CD4-positive, alpha-beta T cell treated with Interleukin-10 for 1 hour (primary cell): ENCODE results near the gene CFAP157.

Experiments
- DNase-seq: peaks from one replicate; pipeline ENCODE4 v3.0.0-alpha.2; 2020

CFAP157 gene

GRCh38 chr9:127706836-127707241 is at the start of gene CFAP157:
CFAP157 (plus strand) TSS chr9:127706988; CDS start chr9:127707032, 44 bp downstream.
- no peak for DNase-seq

GRCh38 chr9:127658428-127658827 is 48.4 kb upstream of the CFAP157 start:
- DNase-seq = no peak

- no peak for DNase-seq
Observed at GRCh38 chr9:127660886-127661741, 45.7 kb upstream of the CFAP157 start.

- no peak for DNase-seq
Observed at GRCh38 chr9:127662617-127663016, 44.2 kb upstream of the CFAP157 start.

- no peak for DNase-seq
Observed at GRCh38 chr9:127664324-127664677, 42.5 kb upstream of the CFAP157 start.

GRCh38 chr9:127664678-127665507 is 41.9 kb upstream of the CFAP157 start:
- DNase-seq = no peak

GRCh38 chr9:127667127-127667844 is 39.5 kb upstream of the CFAP157 start:
- DNase-seq = no peak

GRCh38 chr9:127667906-127668305 is 38.9 kb upstream of the CFAP157 start:
- no peak for DNase-seq

GRCh38 chr9:127673234-127673633 is 33.6 kb upstream of the CFAP157 start:
- no peak for DNase-seq

- no peak for DNase-seq
Observed at GRCh38 chr9:127676638-127677037, 30.1 kb upstream of the CFAP157 start.

GRCh38 chr9:127679506-127679905 is 27.3 kb upstream of the CFAP157 start:
- no peak for DNase-seq

- no peak for DNase-seq
Observed at GRCh38 chr9:127680226-127680625, 26.6 kb upstream of the CFAP157 start.

GRCh38 chr9:127680846-127681245 is 25.9 kb upstream of the CFAP157 start:
- DNase-seq = no peak

- DNase-seq = no peak
Observed at GRCh38 chr9:127682351-127683136, 24.2 kb upstream of the CFAP157 start.

- no peak for DNase-seq
Observed at GRCh38 chr9:127683723-127684122, 23.1 kb upstream of the CFAP157 start.

- no peak for DNase-seq
Observed at GRCh38 chr9:127684576-127684975, 22.2 kb upstream of the CFAP157 start.

GRCh38 chr9:127686461-127687393 is 20.1 kb upstream of the CFAP157 start:
- no peak for DNase-seq

GRCh38 chr9:127689329-127690000 is 17.3 kb upstream of the CFAP157 start:
- no peak for DNase-seq

GRCh38 chr9:127690735-127691134 is 16.1 kb upstream of the CFAP157 start:
- no peak for DNase-seq

GRCh38 chr9:127692071-127692470 is 14.7 kb upstream of the CFAP157 start:
- no peak for DNase-seq

GRCh38 chr9:127693143-127693542 is 13.6 kb upstream of the CFAP157 start:
- DNase-seq = no peak
